HL-60 (cell line): Measurements from ENCODE around the gene NELFE.

Experiments
- DNase-seq, 2 experiments: peaks; one replicate each; pipeline ENCODE4 v3.0.0-alpha.2; 2010 to 2020; ENCODE audit warnings: low read depth in 1 of 2, low spot score in 1 of 2
- H3K27ac ChIP-seq: fragments of 250-450 bp; sonication (Bioruptor Pico); replicated peaks from 2 replicates; pipeline ENCODE4 v1.5.1; 2020; ENCODE audit warnings: mild to moderate bottlenecking, moderate library complexity
- H3K27me3 ChIP-seq: fragments of 250-450 bp; sonication (Bioruptor Pico); 2 replicates; pipeline ENCODE4 v1.5.1; 2021; ENCODE audit warnings: mild to moderate bottlenecking, moderate library complexity; ENCODE audit not compliant: insufficient read depth, poor library complexity, severe bottlenecking
- H3K4me3 ChIP-seq: replicated peaks from 2 replicates; pipeline ENCODE4 v1.5.1; 2011; ENCODE audit warnings: mild to moderate bottlenecking, control low read depth, low read length; ENCODE audit not compliant: insufficient read depth
- GABPA ChIP-seq: IDR thresholded peaks from 2 replicates; pipeline ENCODE4 v1.6.1; 2012; ENCODE audit warnings: low read depth
- POLR2AphosphoS5 ChIP-seq: IDR thresholded peaks from 2 replicates; pipeline ENCODE4 v1.6.1; 2012; ENCODE audit warnings: low read depth
- SPI1 ChIP-seq: IDR thresholded peaks from 2 replicates; pipeline ENCODE4 v1.6.1; 2012; ENCODE audit warnings: low read depth, mild to moderate bottlenecking, borderline replicate concordance
- TF ChIP-seq, protein P1 (sequence below): IDR thresholded peaks from 2 replicates; pipeline ENCODE4 v1.6.1; 2012; ENCODE audit warnings: low read depth; ENCODE audit not compliant: insufficient replicate concordance
- TF ChIP-seq, protein P2 (sequence below): IDR thresholded peaks from one replicate; pipeline ENCODE4 v1.5.1; 2011; ENCODE audit warnings: low read length, control low read depth, inconsistent platforms; ENCODE audit not compliant: insufficient read depth

NELFE gene

DNA sequence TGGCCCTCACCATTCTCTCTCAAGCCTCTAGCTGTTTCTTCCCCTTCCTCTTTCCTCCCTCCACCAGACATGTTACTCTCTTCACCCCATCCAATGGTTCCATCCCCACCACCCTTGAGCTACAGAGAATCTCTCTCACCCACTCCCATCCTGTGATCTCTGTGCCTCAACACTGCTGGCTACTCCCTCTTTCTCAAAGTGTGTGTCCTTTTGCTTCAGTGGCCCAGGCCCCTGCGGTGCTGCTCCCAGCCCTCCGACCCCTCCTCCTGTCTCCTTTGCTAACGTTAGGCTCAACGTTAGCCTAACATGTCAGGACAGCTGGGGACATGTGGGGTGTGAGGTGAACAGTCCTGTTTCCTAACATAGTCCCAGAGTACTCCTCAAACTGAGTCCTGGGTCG lies 5.9 kb downstream of the NELFE start:
- Histone ChIP-seq H3K4me3 (no peak overlapping the region), H3K27ac (no peak overlapping the region), H3K27me3 (no peaks in the 10 kb centered on the region)
- DNase-seq, result no peak
- TF ChIP-seq, protein P1, sequence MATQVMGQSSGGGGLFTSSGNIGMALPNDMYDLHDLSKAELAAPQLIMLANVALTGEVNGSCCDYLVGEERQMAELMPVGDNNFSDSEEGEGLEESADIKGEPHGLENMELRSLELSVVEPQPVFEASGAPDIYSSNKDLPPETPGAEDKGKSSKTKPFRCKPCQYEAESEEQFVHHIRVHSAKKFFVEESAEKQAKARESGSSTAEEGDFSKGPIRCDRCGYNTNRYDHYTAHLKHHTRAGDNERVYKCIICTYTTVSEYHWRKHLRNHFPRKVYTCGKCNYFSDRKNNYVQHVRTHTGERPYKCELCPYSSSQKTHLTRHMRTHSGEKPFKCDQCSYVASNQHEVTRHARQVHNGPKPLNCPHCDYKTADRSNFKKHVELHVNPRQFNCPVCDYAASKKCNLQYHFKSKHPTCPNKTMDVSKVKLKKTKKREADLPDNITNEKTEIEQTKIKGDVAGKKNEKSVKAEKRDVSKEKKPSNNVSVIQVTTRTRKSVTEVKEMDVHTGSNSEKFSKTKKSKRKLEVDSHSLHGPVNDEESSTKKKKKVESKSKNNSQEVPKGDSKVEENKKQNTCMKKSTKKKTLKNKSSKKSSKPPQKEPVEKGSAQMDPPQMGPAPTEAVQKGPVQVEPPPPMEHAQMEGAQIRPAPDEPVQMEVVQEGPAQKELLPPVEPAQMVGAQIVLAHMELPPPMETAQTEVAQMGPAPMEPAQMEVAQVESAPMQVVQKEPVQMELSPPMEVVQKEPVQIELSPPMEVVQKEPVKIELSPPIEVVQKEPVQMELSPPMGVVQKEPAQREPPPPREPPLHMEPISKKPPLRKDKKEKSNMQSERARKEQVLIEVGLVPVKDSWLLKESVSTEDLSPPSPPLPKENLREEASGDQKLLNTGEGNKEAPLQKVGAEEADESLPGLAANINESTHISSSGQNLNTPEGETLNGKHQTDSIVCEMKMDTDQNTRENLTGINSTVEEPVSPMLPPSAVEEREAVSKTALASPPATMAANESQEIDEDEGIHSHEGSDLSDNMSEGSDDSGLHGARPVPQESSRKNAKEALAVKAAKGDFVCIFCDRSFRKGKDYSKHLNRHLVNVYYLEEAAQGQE, result no peak
- TF ChIP-seq POLR2AphosphoS5 (no peak), GABPA (no peak), SPI1 (no peak; the same call in 1 of the 2 replicates)
- TF ChIP-seq, protein P2, sequence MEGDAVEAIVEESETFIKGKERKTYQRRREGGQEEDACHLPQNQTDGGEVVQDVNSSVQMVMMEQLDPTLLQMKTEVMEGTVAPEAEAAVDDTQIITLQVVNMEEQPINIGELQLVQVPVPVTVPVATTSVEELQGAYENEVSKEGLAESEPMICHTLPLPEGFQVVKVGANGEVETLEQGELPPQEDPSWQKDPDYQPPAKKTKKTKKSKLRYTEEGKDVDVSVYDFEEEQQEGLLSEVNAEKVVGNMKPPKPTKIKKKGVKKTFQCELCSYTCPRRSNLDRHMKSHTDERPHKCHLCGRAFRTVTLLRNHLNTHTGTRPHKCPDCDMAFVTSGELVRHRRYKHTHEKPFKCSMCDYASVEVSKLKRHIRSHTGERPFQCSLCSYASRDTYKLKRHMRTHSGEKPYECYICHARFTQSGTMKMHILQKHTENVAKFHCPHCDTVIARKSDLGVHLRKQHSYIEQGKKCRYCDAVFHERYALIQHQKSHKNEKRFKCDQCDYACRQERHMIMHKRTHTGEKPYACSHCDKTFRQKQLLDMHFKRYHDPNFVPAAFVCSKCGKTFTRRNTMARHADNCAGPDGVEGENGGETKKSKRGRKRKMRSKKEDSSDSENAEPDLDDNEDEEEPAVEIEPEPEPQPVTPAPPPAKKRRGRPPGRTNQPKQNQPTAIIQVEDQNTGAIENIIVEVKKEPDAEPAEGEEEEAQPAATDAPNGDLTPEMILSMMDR, result no peak

DNA sequence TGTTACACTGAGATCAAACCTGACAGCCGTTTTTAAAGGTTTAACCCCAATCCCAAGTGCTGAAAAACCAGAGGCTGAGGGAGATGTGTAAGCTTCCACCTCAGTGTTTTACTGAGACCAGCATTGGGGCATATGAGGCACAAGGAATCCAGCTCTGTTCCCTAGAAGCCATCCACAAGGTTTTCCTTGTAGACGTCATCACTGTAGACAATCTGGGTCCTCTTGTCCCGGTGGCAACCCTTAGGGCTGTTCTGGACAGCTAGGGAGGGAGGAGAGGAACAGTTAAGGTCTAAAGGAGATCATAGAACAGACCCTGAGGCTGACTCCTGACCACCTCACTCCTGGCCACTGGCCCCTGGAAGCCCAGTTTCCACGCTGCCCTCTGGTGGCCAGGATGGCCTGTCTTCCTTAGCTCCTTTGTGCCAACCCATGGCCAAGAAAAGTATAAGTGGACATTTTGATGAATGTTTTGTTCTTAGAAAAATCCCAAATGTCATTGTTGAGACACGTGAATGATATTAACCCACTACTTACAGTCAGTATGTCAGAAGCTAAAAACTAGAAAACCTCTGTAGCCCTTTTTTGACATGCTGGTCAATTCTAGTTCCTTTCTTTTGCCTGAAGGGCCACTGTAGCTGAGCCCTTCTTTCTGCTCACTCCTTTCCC lies 6.5 kb downstream of the NELFE start:
- H3K4me3 ChIP-seq, result no peak overlapping the region
- no peaks in the 10 kb centered on the region for H3K27me3 ChIP-seq
- DNase-seq, result peak in 1 of 2 experiments; percentile 31
- no peak for TF ChIP-seq SPI1
- TF ChIP-seq, protein P1, result no peak
- no peak for TF ChIP-seq POLR2AphosphoS5
- TF ChIP-seq GABPA, result no peak
- TF ChIP-seq, protein P2, result peak; percentile 73
- H3K27ac ChIP-seq, result no peak overlapping the region

DNA sequence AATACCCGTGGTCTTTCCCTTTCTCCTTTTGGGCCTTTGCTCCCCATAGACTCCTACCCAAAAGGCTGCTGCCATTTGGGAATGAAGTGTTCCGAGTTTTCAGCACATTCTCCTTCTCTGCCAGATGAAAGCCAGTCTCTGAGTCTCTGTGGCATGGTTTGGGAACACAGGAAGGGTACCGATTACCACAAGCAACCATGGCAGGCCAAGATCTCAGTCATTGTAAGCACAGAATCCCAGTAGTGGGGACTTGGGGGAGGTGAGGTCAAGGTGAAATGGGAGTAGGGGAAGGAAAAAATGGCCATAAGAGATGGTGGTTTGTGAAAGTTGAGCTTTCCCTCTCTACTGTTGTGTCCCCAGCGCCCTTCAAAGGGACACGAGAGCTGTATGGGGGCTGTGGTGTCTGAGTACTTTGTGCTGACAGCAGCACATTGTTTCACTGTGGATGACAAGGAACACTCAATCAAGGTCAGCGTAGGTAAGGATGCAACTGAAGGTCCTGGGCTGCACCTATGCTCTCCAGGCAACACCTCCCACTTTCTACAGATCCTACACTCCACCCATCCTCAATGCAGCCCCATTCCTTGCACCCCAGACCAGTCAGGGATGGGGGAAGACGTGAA lies 8.7 kb downstream of the NELFE start:
- Histone ChIP-seq H3K27me3 (no peaks in the 10 kb centered on the region), H3K27ac (no peak overlapping the region), H3K4me3 (no peak overlapping the region)
- DNase-seq, result no peak
- no peak for TF ChIP-seq GABPA
- TF ChIP-seq, protein P2, result no peak
